Glomerular visceral epithelial cell (primary cell): Measurements from ENCODE around the gene CASQ2.

Experiments
- DNase-seq: peaks from one replicate; pipeline ENCODE4 v3.0.0-alpha.2; 2016; ENCODE audit errors: extremely low spot score

The CASQ2 gene

GRCh38 chr1:115665319-115666096, 103.0 kb downstream of the CASQ2 start:
- no peak for DNase-seq

DNA sequence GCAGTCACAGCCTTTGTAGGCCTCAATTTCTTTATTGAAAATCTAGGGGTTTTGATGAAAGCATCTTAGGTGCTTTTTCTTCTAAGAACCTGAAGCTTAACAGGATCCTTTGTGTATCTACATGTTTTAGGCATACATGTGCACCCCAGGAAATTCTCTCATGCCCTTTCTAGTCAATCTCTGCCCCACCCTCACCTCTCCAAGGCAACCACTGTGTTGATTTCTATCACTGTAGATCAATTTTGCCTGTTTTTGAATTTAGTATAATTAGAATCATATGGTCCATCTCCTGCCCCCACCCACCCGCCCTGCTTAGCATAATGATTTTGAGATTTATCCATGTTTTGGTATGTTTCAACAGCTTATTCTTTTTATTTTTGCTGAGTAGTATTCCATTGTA, 107.4 kb downstream of the CASQ2 start:
- DNase-seq, result no peak

DNA sequence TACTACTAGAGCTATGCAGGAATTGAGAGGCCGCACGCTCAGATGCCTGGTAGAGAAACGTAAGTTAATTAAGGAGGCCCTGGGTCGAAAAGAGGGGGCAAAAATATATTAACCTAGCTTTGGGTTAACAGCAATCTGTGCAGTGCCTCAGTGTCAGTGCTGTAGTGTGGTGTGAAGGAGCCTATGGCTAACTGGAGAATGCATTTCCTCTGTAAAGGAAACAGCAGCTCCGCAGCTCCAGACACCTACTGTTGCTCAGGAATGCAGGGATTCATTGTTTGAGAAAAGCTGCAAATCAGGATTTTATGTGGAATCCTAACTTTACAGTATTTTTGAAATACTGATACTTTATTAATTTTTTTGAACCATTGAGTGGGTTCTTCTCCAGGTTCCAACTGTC, 108.4 kb downstream of the CASQ2 start:
- DNase-seq, result no peak

- no peak for DNase-seq
Measured at GRCh38 chr1:115658646-115659045, 109.9 kb downstream of the CASQ2 start.

DNA sequence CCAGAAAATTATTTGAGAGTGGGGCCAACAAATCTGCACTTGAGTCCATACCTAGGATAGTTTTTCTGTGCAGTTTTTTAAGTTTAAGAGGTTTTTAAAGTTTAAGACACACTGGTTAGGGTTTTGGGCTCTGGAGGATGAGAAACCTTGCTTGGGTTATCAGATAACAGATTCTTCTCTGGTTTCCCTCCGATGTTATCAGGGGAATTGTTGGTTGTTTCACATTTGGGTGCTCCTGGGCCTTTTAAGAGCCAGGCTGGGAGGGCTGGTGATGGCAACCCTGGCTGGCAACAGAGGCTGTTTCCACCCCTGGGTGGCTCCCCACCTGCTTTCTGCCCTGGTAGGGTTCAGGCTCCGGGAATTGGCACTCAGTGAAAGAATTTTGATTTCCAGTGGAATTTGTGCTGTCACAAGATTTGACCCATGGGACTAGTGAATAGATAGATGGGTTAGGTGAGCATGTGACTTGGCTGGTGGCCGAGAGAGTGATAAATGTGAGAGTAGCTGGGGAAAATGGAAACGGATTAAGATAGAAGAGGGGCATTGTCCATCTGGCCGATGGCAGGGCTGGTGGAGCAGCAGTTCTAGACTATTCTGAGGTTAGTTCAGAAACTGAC, 111.9 kb downstream of the CASQ2 start:
- no peak for DNase-seq

GRCh38 chr1:115655916-115656315, 112.6 kb downstream of the CASQ2 start:
- DNase-seq, result no peak

GRCh38 chr1:115655306-115655663, 113.2 kb downstream of the CASQ2 start:
- DNase-seq, result no peak

DNA sequence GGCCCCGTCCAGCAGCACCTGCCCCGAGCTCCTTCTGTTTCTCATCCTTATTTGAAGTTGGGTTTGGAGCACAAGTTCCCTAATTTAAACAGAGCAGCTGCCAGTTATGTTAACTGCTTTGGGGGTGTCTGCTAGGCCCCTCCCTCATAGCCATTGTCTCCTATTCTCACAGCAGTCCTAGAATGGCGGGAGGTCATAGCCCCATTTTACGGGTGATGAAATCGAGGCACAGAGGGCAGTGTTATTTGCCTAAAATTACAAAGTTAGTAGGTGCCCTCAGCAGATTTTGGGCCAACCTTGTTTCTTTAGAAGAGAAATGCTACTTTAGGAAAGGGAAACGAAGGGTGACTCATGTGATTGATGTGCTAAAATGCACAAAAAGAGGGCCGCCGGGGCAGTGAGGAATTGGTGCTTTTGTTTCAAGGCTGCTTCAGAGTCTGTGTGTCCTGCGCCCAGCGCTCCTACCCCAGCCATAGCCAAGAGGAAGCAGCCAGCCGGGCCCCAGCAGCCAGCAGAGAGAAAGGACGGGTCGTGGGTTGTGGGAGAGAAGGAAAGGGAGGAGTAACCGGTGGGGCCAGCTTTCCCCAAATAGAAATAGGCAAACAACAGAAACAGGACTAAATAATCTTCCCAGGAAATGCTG, 113.7 kb downstream of the CASQ2 start:
- DNase-seq, result no peak

- no peak for DNase-seq
Measured at GRCh38 chr1:115654125-115654524, 114.4 kb downstream of the CASQ2 start.

DNA sequence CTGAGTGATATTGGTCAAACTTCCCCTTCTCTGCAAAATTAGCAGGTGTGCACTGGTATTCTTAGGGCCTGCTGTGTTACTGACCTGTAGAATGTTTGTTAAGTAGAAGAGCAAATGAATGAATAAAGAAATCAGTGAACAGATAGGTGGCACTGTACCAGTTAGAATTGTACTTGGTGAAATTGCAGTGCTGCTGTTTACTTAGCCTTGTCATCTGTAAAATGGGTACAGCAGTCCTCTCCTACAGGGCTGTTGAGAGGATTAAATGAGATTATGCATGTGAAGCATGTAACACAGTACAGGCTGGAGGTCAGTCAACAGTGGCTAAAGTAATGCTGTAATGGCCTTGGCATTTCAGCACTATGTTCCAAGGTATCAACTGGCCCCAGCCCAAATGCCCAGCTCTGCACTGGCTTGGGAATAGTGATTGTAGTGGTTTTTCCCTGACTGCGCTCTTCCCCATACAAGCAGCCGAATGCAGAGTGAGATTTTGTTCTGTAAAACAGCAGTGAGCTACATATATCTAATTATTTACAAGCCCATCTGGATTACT, 116.2 kb downstream of the CASQ2 start:
- DNase-seq, result no peak

DNA sequence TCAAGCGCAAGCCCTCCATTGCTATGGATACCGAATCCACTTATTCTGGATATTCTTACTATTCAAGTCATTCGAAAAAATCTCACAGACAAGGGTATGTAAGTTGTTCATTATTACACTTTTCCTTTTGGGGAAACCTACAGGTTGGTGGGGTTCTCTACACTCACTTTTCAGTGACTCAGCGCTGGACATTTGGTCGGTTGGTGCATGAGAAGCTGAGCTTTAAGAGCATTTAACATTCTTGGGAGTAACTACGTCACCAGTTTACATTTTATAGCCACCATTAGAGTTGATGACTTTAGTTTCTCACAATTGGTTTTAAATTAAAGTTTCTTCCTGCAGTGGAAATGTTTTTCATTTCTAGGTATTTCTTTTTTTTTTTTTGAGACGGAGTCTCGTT, 117.1 kb downstream of the CASQ2 start:
- DNase-seq, result no peak

DNA sequence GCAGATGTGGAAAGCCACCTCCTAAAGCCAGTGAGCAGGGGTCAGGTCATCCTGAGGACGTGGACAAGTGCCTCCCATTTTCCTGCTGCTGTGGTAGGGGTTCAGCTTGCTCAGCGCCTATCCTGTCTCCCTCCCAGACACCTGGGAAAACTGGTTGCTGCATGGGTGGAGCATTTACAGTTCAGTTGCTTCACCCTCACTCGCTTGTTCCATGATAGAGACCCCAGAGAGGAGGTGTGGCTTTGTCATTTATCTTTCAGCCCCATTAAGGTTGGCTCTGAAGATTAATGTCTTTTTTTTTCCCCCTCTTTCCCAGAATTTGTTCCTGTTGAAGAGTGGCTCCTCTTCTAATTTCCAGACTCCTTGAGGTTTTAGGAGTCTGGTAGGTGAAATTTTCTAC, 117.6 kb downstream of the CASQ2 start:
- no peak for DNase-seq
